Measurements from ENCODE around the gene YOD1. TPM values are rescaled to one million over a fixed set of nuclear protein-coding genes. Genes with fewer than 3 reads are reported as not detected.

Gene YOD1
- total and polyA plus RNA-seq, 2 of the 13 experiments (the other 11 are each of a cell fraction or from before 2014, with no cell fraction given): 3.4 to 9.1 TPM

DNA sequence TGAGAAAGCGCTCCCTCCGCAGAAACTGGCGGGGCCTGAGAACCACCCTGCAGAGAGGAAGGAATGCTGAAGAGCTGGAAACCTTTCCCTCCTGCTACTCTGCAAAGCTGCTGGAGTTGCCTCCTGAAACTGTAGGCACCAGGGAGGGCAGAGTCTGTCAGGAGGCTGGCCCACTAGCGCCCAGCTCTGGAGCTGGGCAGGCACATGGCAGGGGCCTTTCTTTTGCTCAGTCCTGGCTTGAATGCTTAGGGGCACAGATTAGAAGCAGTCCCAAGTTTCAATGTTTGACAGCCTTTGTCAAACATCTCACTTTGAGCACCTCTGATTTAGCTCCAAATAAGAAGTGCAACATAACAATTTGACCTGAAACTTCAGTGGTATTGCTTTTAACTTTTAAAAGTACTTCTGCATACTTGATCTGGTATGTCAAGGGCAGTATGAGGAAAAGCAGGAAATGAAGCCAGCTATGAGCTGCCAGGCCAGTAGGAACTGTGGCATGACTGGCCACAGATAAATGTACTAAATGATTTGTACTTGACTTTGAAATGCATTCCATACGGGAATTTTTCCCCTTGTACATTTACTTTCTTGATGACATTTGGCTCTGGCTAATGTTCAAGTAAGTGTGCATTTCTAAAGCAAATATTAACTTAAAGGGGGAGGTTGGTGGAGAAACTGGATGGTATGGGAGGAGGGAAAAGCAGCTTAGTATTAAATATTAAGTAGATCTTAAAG lies 25.7 kb downstream of the YOD1 start (continued):
- no peak for TF ChIP-seq PRMT3 (CRISPR knock-in tag; IDR thresholded peaks at IDR 0.05; ENCODE audit: borderline replicate concordance, low read depth)
- TF ChIP-seq NCOA2 (CRISPR knock-in tag; IDR thresholded peaks at IDR 0.05): peak; percentile 79
- TF ChIP-seq ZFYVE20 (CRISPR knock-in tag; IDR thresholded peaks at IDR 0.05; ENCODE audit: borderline replicate concordance, low read depth): no peak
- no peak for TF ChIP-seq FOXK2 (IDR thresholded peaks at IDR 0.05)
- TF ChIP-seq, protein P1, sequence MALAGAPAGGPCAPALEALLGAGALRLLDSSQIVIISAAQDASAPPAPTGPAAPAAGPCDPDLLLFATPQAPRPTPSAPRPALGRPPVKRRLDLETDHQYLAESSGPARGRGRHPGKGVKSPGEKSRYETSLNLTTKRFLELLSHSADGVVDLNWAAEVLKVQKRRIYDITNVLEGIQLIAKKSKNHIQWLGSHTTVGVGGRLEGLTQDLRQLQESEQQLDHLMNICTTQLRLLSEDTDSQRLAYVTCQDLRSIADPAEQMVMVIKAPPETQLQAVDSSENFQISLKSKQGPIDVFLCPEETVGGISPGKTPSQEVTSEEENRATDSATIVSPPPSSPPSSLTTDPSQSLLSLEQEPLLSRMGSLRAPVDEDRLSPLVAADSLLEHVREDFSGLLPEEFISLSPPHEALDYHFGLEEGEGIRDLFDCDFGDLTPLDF (CRISPR knock-in tag; IDR thresholded peaks at IDR 0.05): no peak
- no peak for TF ChIP-seq NR3C1 (CRISPR knock-in tag; IDR thresholded peaks at IDR 0.05)
- peak; percentile 86 for TF ChIP-seq TEAD3 (CRISPR knock-in tag; optimal IDR thresholded peaks at IDR 0.05; ENCODE audit: borderline replicate concordance)
- no peak for TF ChIP-seq SSRP1 (CRISPR knock-in tag; IDR thresholded peaks at IDR 0.05)
- no peak for TF ChIP-seq LCORL (IDR thresholded peaks at IDR 0.05)
- TF ChIP-seq LCORL (CRISPR knock-in tag; IDR thresholded peaks at IDR 0.05): 0 out of 2 replicates have a peak, but pooled peaks have one; percentile 42
- TF ChIP-seq BCL6 (CRISPR knock-in tag; IDR thresholded peaks at IDR 0.05): peak; percentile 87
- TF ChIP-seq SMYD3 (CRISPR knock-in tag; IDR thresholded peaks at IDR 0.05): no peak
- TF ChIP-seq, protein P2, sequence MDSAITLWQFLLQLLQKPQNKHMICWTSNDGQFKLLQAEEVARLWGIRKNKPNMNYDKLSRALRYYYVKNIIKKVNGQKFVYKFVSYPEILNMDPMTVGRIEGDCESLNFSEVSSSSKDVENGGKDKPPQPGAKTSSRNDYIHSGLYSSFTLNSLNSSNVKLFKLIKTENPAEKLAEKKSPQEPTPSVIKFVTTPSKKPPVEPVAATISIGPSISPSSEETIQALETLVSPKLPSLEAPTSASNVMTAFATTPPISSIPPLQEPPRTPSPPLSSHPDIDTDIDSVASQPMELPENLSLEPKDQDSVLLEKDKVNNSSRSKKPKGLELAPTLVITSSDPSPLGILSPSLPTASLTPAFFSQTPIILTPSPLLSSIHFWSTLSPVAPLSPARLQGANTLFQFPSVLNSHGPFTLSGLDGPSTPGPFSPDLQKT (CRISPR knock-in tag; IDR thresholded peaks at IDR 0.05; ENCODE audit: borderline replicate concordance): no peak
- no peak for TF ChIP-seq ZSCAN31 (CRISPR knock-in tag; IDR thresholded peaks at IDR 0.05; ENCODE audit: low read depth)
- TF ChIP-seq ZNF136 (CRISPR knock-in tag; IDR thresholded peaks at IDR 0.05; ENCODE audit: low read depth): no peak
- peak; percentile 61; the same call in 1 of the 2 replicates for TF ChIP-seq SOX5 (CRISPR knock-in tag; IDR thresholded peaks at IDR 0.05; ENCODE audit: borderline replicate concordance)
- no peak for TF ChIP-seq ZBTB1 (CRISPR knock-in tag; IDR thresholded peaks at IDR 0.05; ENCODE audit: borderline replicate concordance)
- no peak for TF ChIP-seq HES4 (CRISPR knock-in tag; IDR thresholded peaks at IDR 0.05; ENCODE audit: borderline replicate concordance)
- no peak for TF ChIP-seq NCOA5 (CRISPR knock-in tag; IDR thresholded peaks at IDR 0.05)
- no peak for TF ChIP-seq ZNF264 (CRISPR knock-in tag; IDR thresholded peaks at IDR 0.05)
- no peak for TF ChIP-seq XBP1 (CRISPR knock-in tag; IDR thresholded peaks at IDR 0.05)
- no peak for TF ChIP-seq SP1 (IDR thresholded peaks at IDR 0.05)
- no peak for TF ChIP-seq SP1 (CRISPR knock-in tag; IDR thresholded peaks at IDR 0.05)
- no peak for TF ChIP-seq ZNF510 (CRISPR knock-in tag; IDR thresholded peaks at IDR 0.05; ENCODE audit: low read depth)
- TF ChIP-seq THAP11 (CRISPR knock-in tag; IDR thresholded peaks at IDR 0.05): 0 out of 2 replicates have a peak, but pooled peaks have one; percentile 38
- no peak for TF ChIP-seq CBFB (CRISPR knock-in tag; IDR thresholded peaks at IDR 0.05)
- peak; percentile 38; the same call in 1 of the 2 replicates for TF ChIP-seq TBX2 (CRISPR knock-in tag; IDR thresholded peaks at IDR 0.05; ENCODE audit: borderline replicate concordance)
- peak; percentile 54; the same call in 1 of the 2 replicates for TF ChIP-seq GFI1 (CRISPR knock-in tag; IDR thresholded peaks at IDR 0.05; ENCODE audit: borderline replicate concordance)
- TF ChIP-seq TCF12 (IDR thresholded peaks at IDR 0.05): no peak
- TF ChIP-seq TCF12 (CRISPR knock-in tag; IDR thresholded peaks at IDR 0.05): no peak
- TF ChIP-seq, protein P3, sequence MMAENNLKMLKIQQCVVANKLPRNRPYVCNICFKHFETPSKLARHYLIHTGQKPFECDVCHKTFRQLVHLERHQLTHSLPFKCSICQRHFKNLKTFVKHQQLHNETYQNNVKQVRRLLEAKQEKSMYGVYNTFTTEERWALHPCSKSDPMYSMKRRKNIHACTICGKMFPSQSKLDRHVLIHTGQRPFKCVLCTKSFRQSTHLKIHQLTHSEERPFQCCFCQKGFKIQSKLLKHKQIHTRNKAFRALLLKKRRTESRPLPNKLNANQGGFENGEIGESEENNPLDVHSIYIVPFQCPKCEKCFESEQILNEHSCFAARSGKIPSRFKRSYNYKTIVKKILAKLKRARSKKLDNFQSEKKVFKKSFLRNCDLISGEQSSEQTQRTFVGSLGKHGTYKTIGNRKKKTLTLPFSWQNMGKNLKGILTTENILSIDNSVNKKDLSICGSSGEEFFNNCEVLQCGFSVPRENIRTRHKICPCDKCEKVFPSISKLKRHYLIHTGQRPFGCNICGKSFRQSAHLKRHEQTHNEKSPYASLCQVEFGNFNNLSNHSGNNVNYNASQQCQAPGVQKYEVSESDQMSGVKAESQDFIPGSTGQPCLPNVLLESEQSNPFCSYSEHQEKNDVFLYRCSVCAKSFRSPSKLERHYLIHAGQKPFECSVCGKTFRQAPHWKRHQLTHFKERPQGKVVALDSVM (CRISPR knock-in tag; IDR thresholded peaks at IDR 0.05): no peak
